ENCODE results near the gene ALDH1B1. TPM values are rescaled to one million over a fixed set of nuclear protein-coding genes. Genes with fewer than 3 reads are reported as not detected.

Gene ALDH1B1
- total RNA-seq, 1 experiment from 2014 or later = 13.1 TPM

- H3K9me3 ChIP-seq (ENCODE audit: insufficient read depth, low read depth) = no peaks in the 10 kb centered on the region
- H2AFZ ChIP-seq = no peak overlapping the region
- no peak overlapping the region for H3K27ac ChIP-seq
- H3K4me1 ChIP-seq (replicated peaks; ENCODE audit: insufficient read depth) = no peaks in the 10 kb centered on the region
- POLR2A ChIA-PET (ENCODE audit: unreplicated experiment) = no interaction called here
- no peaks in the 10 kb centered on the region for H3K36me3 ChIP-seq (ENCODE audit: low read depth)
- no peaks in the 10 kb centered on the region for H4K20me1 ChIP-seq (ENCODE audit: insufficient read depth)
- no peaks in the 10 kb centered on the region for H3F3A ChIP-seq (ENCODE audit: insufficient read depth, low read depth)
- no peak overlapping the region for H3K4me2 ChIP-seq
- no peaks in the 10 kb centered on the region for H3K79me2 ChIP-seq (ENCODE audit: low read depth)
- H3K4me3 ChIP-seq = no peak overlapping the region
- DNase-seq = no peak
- no TSS peak for BruUV-seq (replicated peaks)
- CTCF ChIA-PET = no interaction called here
- TF ChIP-seq CTCF (conservative IDR thresholded peaks at IDR 0.05) (no peak), EZH2 (IDR thresholded peaks at IDR 0.05; ENCODE audit: low read depth) (no peak)
- H3K9me2 ChIP-seq (ENCODE audit: insufficient read depth) = no peaks in the 10 kb centered on the region
- intact Hi-C loops (cut with micrococcal nuclease; ENCODE audit: unreplicated experiment) = no loop called here
- H3K27me3 ChIP-seq (ENCODE audit: insufficient read depth, low read depth) = no peaks in the 10 kb centered on the region
These were observed 35.6 kb downstream of the ALDH1B1 start for GRCh38 chr9:38428062-38428461.

- Histone ChIP-seq H4K20me1 (ENCODE audit: insufficient read depth) (no peaks in the 10 kb centered on the region), H3K9me3 (ENCODE audit: insufficient read depth, low read depth) (no peaks in the 10 kb centered on the region), H3K27ac (no peak overlapping the region), H2AFZ (no peak overlapping the region), H3K4me3 (no peak overlapping the region), H3K4me1 (replicated peaks; ENCODE audit: insufficient read depth) (no peaks in the 10 kb centered on the region), H3K27me3 (ENCODE audit: insufficient read depth, low read depth) (no peaks in the 10 kb centered on the region), H3K9me2 (ENCODE audit: insufficient read depth) (no peaks in the 10 kb centered on the region), H3K4me2 (no peak overlapping the region), H3F3A (ENCODE audit: insufficient read depth, low read depth) (no peaks in the 10 kb centered on the region), H3K36me3 (ENCODE audit: low read depth) (no peaks in the 10 kb centered on the region), H3K79me2 (ENCODE audit: low read depth) (no peaks in the 10 kb centered on the region)
- ChIA-PET CTCF (no interaction called here), POLR2A (ENCODE audit: unreplicated experiment) (no interaction called here)
- DNase-seq = no peak
- intact Hi-C loops (cut with micrococcal nuclease; ENCODE audit: unreplicated experiment) = no loop called here
- TF ChIP-seq EZH2 (IDR thresholded peaks at IDR 0.05; ENCODE audit: low read depth) = no peak
- no peak for TF ChIP-seq CTCF (conservative IDR thresholded peaks at IDR 0.05)
- BruUV-seq (replicated peaks) = no TSS peak
These were observed 38.6 kb downstream of the ALDH1B1 start for GRCh38 chr9:38431116-38431515.

- Histone ChIP-seq H3K36me3 (ENCODE audit: low read depth) (no peaks in the 10 kb centered on the region), H3K9me3 (ENCODE audit: insufficient read depth, low read depth) (no peaks in the 10 kb centered on the region), H3K4me1 (replicated peaks; ENCODE audit: insufficient read depth) (peaks cover 12% of the 10 kb centered on the region; the same call in 1 of the 2 replicates), H3K27me3 (ENCODE audit: insufficient read depth, low read depth) (no peaks in the 10 kb centered on the region), H2AFZ (no peak overlapping the region), H3K4me2 (no peak overlapping the region), H3K4me3 (no peak overlapping the region), H3K9me2 (ENCODE audit: insufficient read depth) (no peaks in the 10 kb centered on the region), H3F3A (ENCODE audit: insufficient read depth, low read depth) (0 out of 2 replicates have a peak, but pooled peaks cover 4% of the 10 kb centered on the region), H3K79me2 (ENCODE audit: low read depth) (no peaks in the 10 kb centered on the region), H4K20me1 (ENCODE audit: insufficient read depth) (no peaks in the 10 kb centered on the region), H3K27ac (no peak overlapping the region)
- intact Hi-C loops (cut with micrococcal nuclease; ENCODE audit: unreplicated experiment) = no loop called here
- POLR2A ChIA-PET (ENCODE audit: unreplicated experiment) = interaction anchor here (0.6 kb wide), 1 partner anchor 1001 kb away, joined by 3 read pairs; no protein-coding TSS in a partner anchor
- peak in 1 of 2 experiments; percentile 34 for DNase-seq
- BruUV-seq (replicated peaks) = no TSS peak
- TF ChIP-seq EZH2 (IDR thresholded peaks at IDR 0.05; ENCODE audit: low read depth) (no peak), CTCF (conservative IDR thresholded peaks at IDR 0.05) (peak; percentile 71)
- CTCF ChIA-PET = no interaction called here
These were observed 40.5 kb downstream of the ALDH1B1 start for GRCh38 chr9:38432922-38433510.
